Body of pancreas (tissue), 4 donors: Measurements from ENCODE around the gene KLF15.

Experiments used
- CTCF ChIP-seq, 7 experiments: fragments of 450-650 bp in 4 of 7; fragments of 200-600 bp in 3 of 7; sonication (generic) in 3 of 7; IDR thresholded peaks; one replicate each; pipeline ENCODE4 v1.5.1; 2016 to 2019; ENCODE audit warnings: antibody characterized with exemption in 7 of 7
- POLR2A ChIP-seq, 3 donors: fragments of 450-650 bp; IDR thresholded peaks; one replicate each; pipeline ENCODE4 v1.6.1; 2016; ENCODE audit warnings: antibody characterized with exemption in 3 of 3, mild to moderate bottlenecking in 2 of 3

DNA sequence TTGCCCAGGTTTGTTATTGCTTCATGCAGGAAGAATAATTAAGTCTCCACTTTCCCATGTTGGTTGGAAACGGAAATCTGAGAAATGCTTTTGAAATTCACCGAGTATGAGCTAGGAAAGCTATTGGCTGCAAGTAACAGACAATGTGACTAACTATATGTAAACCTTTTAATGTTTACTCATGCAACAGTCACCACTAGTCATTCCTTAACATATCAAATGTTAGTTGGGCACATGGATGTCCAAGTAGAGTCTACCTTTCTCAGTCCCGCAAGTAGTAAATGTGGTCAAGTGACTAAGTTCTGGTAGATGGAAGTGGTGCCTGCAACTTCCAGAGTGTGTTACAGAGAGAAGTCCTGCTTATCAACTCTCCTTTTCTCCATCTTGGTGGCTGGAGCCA lies 52.5 kb downstream of the KLF15 start:
- TF ChIP-seq CTCF (IDR thresholded peaks at IDR 0.05) (no peak), POLR2A (IDR thresholded peaks at IDR 0.05) (no peak)
